GM18505 (cell line): ENCODE measurements around the gene NCOA1.
"Not testable (repeated sequence)": the region's sequence is repeated elsewhere in the genome, so short reads cannot be mapped to it uniquely, and the experiment has no call there.

ENCODE experiments used
- ATAC-seq: cut with Tn5 transposase; IDR thresholded peaks from one replicate; pipeline ENCODE4 v1.9.1; 2021; ENCODE audit not compliant: unreplicated experiment
- POLR2A ChIP-seq: IDR thresholded peaks from 4 replicates; pipeline ENCODE4 v1.6.1; 2011; ENCODE audit warnings: borderline replicate concordance; ENCODE audit not compliant: insufficient read depth, insufficient read length; ENCODE audit errors: extremely low read depth

NCOA1 gene

DNA sequence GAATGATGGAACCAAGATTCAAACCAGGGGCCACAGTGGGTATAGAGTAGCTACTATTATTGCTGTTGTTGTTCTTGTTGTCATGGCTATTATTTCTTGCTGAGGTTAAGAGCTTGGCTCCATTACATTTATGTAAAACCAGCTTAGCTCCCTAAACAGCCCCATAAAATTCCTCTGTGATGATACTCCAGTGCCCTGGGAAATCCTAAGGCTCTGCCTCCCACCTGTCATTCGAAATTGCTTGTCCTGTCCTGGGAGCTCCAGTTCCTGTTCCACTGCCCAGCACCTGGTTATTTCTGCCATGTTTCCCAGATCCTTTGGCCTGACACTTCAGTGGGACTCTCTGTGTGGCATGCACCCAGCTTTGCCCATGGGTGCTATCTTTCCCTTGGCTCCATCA lies 27.8 kb upstream of the NCOA1 start:
- no peak for ATAC-seq
- no peak for TF ChIP-seq POLR2A

GRCh38 chr2:24466871-24467870 lies 23.9 kb upstream of the NCOA1 start:
- TF ChIP-seq POLR2A: no peak
- no peak for ATAC-seq

DNA sequence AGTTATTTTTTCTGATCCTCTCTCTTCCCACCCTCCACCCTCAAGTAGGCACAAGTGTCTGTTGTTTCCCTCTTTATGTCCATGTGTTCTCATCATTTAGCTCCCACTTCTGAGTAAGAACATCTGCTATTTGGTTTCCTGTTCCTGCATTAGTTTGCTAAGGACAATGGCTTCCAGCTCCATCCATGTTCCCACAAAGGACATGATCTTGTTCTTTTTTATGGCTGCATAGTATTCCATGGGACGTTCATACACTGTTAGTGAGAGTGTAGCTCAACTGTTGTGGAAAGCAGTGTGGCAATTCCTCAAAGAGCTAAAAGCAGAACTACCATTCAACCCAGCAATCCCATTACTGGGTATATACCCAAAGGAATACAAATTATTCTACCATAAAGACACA lies 22.6 kb upstream of the NCOA1 start:
- not testable (repeated sequence) for ATAC-seq

DNA sequence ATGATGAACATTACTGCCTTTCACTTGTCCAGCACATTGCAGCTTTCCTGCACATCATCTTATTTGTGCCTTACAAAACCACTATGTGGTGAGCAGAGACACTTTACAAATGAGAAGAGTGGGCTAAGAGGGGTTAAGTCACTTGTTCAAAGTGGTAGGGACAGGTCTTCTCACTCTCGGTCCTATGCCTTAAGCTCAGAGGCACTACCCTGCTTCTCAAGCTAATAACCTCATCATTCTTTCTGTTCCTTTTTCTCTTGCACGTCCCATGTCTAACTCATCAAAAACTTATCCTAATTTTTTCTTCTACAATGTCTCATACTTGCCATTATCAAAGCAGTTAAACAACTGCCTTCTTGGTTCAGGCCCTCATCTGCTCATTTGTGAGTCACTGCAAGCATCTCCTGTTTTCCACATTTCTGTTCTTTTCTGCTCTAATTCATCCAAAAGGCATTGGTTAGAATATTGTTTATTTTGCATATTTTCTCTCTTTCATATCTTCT lies 21.9 kb upstream of the NCOA1 start:
- no peak for TF ChIP-seq POLR2A
- no peak for ATAC-seq

DNA sequence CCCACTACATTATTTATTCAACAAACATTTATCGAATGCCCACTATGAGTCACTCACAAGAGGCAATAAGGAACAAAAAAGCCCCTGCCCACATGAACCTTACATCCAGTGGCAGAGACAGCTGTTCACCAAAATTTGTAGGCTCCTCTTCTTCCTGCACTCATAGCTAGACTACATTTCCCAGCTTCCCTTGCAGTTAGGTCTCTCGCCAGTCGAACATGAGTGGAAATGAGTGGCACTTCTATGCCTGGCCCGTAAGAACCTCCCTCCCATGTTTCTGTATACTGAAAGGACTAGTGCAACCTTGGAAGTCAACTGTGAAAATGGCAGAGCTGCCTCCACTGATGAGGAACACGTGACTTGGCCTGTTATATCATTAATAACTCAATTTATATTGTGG lies 19.4 kb upstream of the NCOA1 start:
- TF ChIP-seq POLR2A: no peak
- ATAC-seq: no peak

GRCh38 chr2:24472416-24472815 lies 18.6 kb upstream of the NCOA1 start:
- TF ChIP-seq POLR2A: no peak
- ATAC-seq: no peak

- no peak for ATAC-seq
- TF ChIP-seq POLR2A: no peak
Measured at GRCh38 chr2:24473626-24474025, 17.4 kb upstream of the NCOA1 start.

- no peak for ATAC-seq
Measured at GRCh38 chr2:24474053-24474452, 17.0 kb upstream of the NCOA1 start.

DNA sequence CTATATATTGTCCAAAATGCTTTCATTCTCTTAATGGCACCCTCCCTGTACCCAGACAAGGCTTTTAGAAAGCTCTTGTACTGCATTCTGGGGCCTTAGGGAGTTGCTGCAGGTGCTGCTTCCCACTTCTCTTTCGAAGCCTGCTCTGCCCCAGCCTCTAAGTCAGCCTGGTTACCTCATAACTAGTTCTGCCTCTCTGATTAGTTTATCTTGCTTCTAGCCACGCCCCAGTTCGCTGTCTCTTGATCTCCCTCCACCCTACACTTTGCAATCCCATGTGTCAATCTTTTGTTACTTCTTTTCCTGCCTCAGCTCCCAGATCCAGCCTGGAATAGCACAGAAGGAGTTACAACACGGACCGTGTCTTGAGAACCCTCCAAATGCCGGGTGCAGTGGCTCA lies 13.8 kb upstream of the NCOA1 start:
- no peak for ATAC-seq

More at GRCh38 chr2:24474053-24474452, 17.0 kb upstream of the NCOA1 start:
- no peak for TF ChIP-seq POLR2A

DNA sequence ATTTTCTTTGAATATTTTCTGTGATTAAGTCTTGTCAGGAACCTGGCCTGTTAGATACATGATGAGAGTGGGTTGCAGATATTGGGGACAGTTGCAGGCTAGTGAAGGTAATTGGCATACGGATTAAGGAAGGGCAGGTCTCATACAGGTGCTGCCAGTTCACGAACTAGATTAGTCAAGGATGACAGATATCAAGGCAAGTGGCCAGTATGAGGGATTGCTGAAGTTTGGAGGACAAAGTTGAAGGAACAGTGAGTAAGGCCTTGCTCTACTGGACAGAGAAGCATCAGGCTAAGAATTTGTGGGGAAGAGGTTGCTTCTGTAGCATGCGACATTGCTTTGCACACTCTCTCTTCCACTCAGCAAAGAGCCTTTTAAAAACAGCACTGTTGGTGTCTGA lies 12.8 kb upstream of the NCOA1 start:
- ATAC-seq: no peak
- TF ChIP-seq POLR2A: no peak

More for the DNA sequence above, 13.8 kb upstream of the NCOA1 start:
- no peak for TF ChIP-seq POLR2A

DNA sequence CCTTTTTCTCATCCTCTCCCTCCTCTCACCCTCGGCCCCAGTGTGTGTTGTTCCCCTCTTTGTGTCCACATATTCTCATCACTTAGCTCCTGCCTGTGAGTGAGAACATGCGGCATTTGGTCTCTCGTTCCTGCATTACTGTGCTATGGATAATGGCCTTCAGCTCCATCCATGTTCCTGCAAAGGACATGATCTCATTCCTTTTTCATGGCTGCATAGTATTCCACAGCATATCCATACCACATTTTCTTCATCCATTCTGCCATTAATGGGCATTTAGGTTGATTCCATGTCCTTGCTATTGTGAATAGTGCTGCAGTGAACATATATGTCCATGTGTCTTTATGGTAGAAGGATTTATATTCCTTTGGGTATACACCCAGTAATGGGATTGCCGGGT lies 10.8 kb upstream of the NCOA1 start:
- no peak for TF ChIP-seq POLR2A
- ATAC-seq: no peak

DNA sequence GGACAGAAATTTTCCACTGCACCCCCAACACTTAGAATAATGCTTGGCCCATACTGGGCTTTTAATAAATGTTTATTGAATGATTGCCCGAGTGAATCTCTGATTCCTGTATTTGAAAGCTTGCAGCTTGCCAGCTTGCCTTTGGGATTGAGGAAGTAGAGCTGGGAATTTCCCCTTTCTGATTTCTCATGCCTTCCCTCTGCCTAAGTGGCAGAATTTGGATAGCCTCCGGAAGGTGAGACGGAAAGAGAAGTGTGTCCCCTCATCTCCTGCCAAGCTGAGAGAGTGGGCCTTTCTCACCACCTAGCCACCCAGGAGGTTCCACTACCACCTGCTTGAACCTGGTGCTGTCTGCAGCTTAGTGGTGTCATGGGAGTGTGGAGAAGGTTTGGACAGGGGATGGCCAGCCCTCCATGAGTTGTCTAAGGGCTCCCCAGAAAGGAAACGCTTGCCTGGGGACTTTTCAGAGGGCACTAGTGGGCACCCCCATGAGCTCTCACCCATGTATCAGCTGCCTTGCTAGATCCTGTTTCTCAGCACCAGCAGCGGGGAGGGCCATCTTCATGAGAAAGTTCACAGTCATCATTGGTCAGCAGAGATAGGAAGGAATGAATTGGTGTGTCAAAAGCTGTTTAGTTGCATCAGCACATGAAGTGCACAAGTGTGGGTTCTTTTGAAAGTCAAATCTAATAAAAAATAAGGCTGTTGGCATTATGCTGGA lies 8.6 kb upstream of the NCOA1 start:
- no peak for ATAC-seq
- no peak for TF ChIP-seq POLR2A

DNA sequence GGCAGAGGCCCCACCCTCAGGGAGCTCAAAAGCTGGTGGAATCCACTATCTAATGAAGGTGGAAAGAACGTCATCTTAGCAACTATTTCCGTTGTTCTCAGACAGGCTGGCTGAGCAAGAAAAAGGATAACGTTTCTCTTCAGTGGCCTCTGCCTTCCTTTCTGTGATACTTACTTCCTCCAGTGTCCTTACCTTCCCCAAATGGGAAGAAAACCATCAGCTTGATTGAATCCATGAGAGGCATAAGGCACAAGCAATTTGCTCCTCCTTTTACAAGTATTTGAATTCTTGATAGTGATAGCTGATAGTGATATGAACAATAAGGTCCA lies 8.1 kb upstream of the NCOA1 start:
- TF ChIP-seq POLR2A: no peak
- ATAC-seq: no peak

DNA sequence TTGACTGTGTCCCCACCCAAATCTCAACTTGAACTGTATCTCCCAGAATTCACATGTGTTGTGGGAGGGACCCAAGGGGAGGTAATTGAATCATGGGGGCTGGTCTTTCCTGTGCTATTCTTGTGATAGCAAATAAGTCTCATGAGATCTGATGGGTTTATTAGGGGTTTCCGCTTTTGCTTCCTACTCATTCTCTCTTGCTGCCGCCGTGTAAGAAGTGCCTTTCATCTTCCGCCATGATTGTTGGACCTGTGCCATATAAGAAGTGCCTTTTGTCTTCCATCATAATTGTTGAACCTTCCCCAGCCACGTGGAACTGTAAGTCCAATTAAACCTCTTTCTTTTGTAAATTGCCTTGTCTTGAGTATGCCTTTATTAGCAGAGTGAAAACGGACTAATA lies 6.4 kb upstream of the NCOA1 start:
- ATAC-seq: not testable (repeated sequence)

GRCh38 chr2:24485197-24485596 lies 5.9 kb upstream of the NCOA1 start:
- TF ChIP-seq POLR2A: no peak
- ATAC-seq: no peak
